ENCODE data around the gene NLRP6. TPM values are rescaled to one million over a fixed set of nuclear protein-coding genes. Genes with fewer than 3 reads are reported as not detected.
"Not testable (repeated sequence)": the region's sequence is repeated elsewhere in the genome, so short reads cannot be mapped to it uniquely, and the experiment has no call there.

The NLRP6 gene
- total RNA-seq, 2 donors from 2014 or later, result 0.26 to 1.2 TPM

- H3K27me3 Mint-ChIP-seq; H3K36me3 Mint-ChIP-seq; H3K9me3 Mint-ChIP-seq; DNase-seq (ENCODE audit: low spot score): not testable (repeated sequence)
- ATAC-seq, result peak; percentile 4 to 5
- Mint-ChIP-seq H3K27ac (peak overlapping the region; percentile 76 to 81), H3K4me3 (peak overlapping the region; percentile 90), H3K4me1 (ENCODE audit: low read depth in 2 of 2) (peaks cover 53% of the 10 kb centered on the region in 2 donors)
These were observed 30.8 kb downstream of the NLRP6 start for GRCh38 chr11:308740-309665.

DNA sequence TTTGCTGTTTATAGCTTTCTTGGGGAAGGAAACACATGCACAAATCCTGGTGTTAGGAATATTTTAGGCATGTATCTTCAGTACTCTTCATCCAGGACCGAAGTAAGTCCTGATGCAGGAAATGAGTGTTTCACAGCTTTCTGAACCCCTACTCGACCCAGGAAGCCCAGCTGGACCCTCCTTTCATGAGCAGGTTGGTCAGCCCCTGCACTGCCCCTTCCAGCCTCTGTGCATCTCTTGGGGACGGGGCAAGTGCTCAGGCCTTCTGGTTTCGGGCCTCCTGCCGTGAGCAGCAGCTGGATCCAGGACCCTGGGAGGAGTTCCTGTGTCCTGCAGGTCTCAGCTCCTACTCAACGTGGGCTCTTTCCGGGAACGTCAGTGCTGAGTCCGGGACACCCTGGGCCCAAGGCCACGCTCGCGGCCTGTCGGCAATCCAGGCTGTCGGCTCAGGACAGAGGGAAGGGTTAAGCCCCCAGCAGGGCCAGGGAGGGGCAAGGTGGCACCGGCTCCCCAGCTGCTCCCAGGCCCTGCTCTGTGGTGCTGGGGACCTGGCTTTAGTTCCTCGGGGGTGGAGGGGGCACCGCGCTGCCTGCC is 31.9 kb downstream of the NLRP6 start:
- not testable (repeated sequence) for ATAC-seq; H3K36me3 Mint-ChIP-seq; DNase-seq (ENCODE audit: low spot score); H3K9me3 Mint-ChIP-seq; H3K27me3 Mint-ChIP-seq
- Mint-ChIP-seq H3K27ac (peak overlapping the region; percentile 76 to 81), H3K4me3 (peak overlapping the region; percentile 90), H3K4me1 (ENCODE audit: low read depth in 2 of 2) (peaks cover 59 to 62% of the 10 kb centered on the region in 2 donors)

GRCh38 chr11:311013-311748 is 33.0 kb downstream of the NLRP6 start:
- Mint-ChIP-seq H3K4me1 (ENCODE audit: low read depth in 2 of 2) (peaks cover 50 to 58% of the 10 kb centered on the region in 2 donors), H3K27ac (peak overlapping the region; percentile 85 to 90)
- H3K36me3 Mint-ChIP-seq, result not testable (repeated sequence)

GRCh38 chr11:312092-312816 is 34.0 kb downstream of the NLRP6 start:
- H3K36me3 Mint-ChIP-seq, result no peaks in the 10 kb centered on the region
- peak overlapping the region; percentile 88 for H3K4me3 Mint-ChIP-seq
- H3K27ac Mint-ChIP-seq, result peak overlapping the region; percentile 85 to 90
- ATAC-seq, result no peak
- no peaks in the 10 kb centered on the region for H3K27me3 Mint-ChIP-seq
- H3K4me1 Mint-ChIP-seq (ENCODE audit: low read depth in 2 of 2), result peaks cover 60 to 64% of the 10 kb centered on the region in 2 donors
- H3K9me3 Mint-ChIP-seq, result no peaks in the 10 kb centered on the region
- DNase-seq (ENCODE audit: low spot score), result no peak

More at GRCh38 chr11:311013-311748, 33.0 kb downstream of the NLRP6 start:
- not testable (repeated sequence) for DNase-seq (ENCODE audit: low spot score); H3K27me3 Mint-ChIP-seq; H3K9me3 Mint-ChIP-seq
- peak overlapping the region; percentile 88 for H3K4me3 Mint-ChIP-seq
- peak; percentile 45 to 68 for ATAC-seq

- no peak for ATAC-seq
- Mint-ChIP-seq H3K9me3 (no peaks in the 10 kb centered on the region), H3K4me1 (ENCODE audit: low read depth in 2 of 2) (peaks cover 60 to 63% of the 10 kb centered on the region in 2 donors), H3K27me3 (no peaks in the 10 kb centered on the region), H3K4me3 (peak overlapping the region; percentile 88), H3K27ac (peak overlapping the region; percentile 85 to 90), H3K36me3 (no peaks in the 10 kb centered on the region)
- DNase-seq (ENCODE audit: low spot score), result no peak
These were observed 35.1 kb downstream of the NLRP6 start for GRCh38 chr11:313304-313786.

GRCh38 chr11:313787-314553 is 35.8 kb downstream of the NLRP6 start, which contains the start of gene IFITM1:
IFITM1 (plus strand) TSS chr11:314040; CDS start chr11:314171, 131 bp downstream.
- Mint-ChIP-seq H3K9me3 (no peaks in the 10 kb centered on the region), H3K4me1 (ENCODE audit: low read depth in 2 of 2) (peaks cover 55 to 57% of the 10 kb centered on the region in 2 donors), H3K27ac (peak within 1 kb of the TSS; percentile 85 to 90), H3K36me3 (no peaks in the 10 kb centered on the region), H3K4me3 (peak within 1 kb of the TSS; percentile 88), H3K27me3 (no peaks in the 10 kb centered on the region)
- DNase-seq (ENCODE audit: low spot score) (peak; percentile 81), ATAC-seq (peak; percentile 73 to 75)

- Mint-ChIP-seq H3K27ac (peak overlapping the region; percentile 85 to 90), H3K4me1 (ENCODE audit: low read depth in 2 of 2) (peaks cover 52 to 54% of the 10 kb centered on the region in 2 donors), H3K4me3 (peak overlapping the region; percentile 88)
- H3K27me3 Mint-ChIP-seq; H3K9me3 Mint-ChIP-seq; H3K36me3 Mint-ChIP-seq; DNase-seq (ENCODE audit: low spot score); ATAC-seq: not testable (repeated sequence)
These were observed 36.3 kb downstream of the NLRP6 start for GRCh38 chr11:314554-314875.

- H3K4me3 Mint-ChIP-seq, result peak overlapping the region; percentile 88
- DNase-seq (ENCODE audit: low spot score), result no peak
- H3K4me1 Mint-ChIP-seq (ENCODE audit: low read depth in 2 of 2), result peaks cover 52 to 55% of the 10 kb centered on the region in 2 donors
- no peaks in the 10 kb centered on the region for H3K36me3 Mint-ChIP-seq
- ATAC-seq, result no peak
- no peaks in the 10 kb centered on the region for H3K9me3 Mint-ChIP-seq
- no peaks in the 10 kb centered on the region for H3K27me3 Mint-ChIP-seq
- peak overlapping the region; percentile 85 to 90 for H3K27ac Mint-ChIP-seq
These were observed 36.9 kb downstream of the NLRP6 start for GRCh38 chr11:315051-315481.

DNA sequence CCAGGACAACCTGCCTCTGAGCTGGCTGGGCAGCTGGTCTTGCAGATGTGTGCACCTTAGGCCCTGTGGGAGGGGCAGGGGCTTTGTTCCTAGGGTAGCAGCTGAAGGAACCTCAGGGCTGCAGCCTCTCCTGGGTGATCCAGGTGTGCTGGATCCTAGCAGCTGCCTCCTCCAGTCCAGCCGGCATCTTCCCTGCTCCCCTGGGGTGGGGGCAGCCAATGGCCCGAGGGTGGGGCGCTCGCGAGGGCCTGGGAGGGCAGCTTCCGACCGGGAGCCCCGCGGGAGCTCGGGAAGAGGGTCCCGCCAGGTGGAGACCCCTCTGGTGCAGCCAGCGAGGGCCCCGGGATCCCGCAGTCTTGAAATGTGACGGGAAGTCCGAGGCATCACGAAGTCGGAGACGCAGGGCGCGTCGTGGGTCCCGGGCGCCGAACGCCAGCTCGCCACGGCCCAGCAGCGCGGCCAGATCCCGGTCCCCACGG is 37.3 kb downstream of the NLRP6 start:
- H3K4me1 Mint-ChIP-seq (ENCODE audit: low read depth in 2 of 2), result peaks cover 57 to 60% of the 10 kb centered on the region in 2 donors
- no peaks in the 10 kb centered on the region for H3K27me3 Mint-ChIP-seq
- no peaks in the 10 kb centered on the region for H3K9me3 Mint-ChIP-seq
- no peak for ATAC-seq
- H3K4me3 Mint-ChIP-seq, result peak overlapping the region; percentile 88
- H3K36me3 Mint-ChIP-seq, result no peaks in the 10 kb centered on the region
- peak overlapping the region; percentile 85 to 90 for H3K27ac Mint-ChIP-seq
- DNase-seq (ENCODE audit: low spot score), result peak; percentile 51

GRCh38 chr11:316031-316701 is 38.0 kb downstream of the NLRP6 start:
- Mint-ChIP-seq H3K9me3 (no peaks in the 10 kb centered on the region), H3K27ac (peak overlapping the region; percentile 81 to 88), H3K36me3 (no peaks in the 10 kb centered on the region), H3K27me3 (no peaks in the 10 kb centered on the region), H3K4me1 (ENCODE audit: low read depth in 2 of 2) (peaks cover 59 to 62% of the 10 kb centered on the region in 2 donors), H3K4me3 (peak overlapping the region; percentile 87)
- DNase-seq (ENCODE audit: low spot score) (peak; percentile 78), ATAC-seq (peak in 1 of 2 donors; percentile 1)

- no peaks in the 10 kb centered on the region for H3K27me3 Mint-ChIP-seq
- peaks cover 57 to 59% of the 10 kb centered on the region in 2 donors for H3K4me1 Mint-ChIP-seq (ENCODE audit: low read depth in 2 of 2)
- peak overlapping the region; percentile 87 for H3K4me3 Mint-ChIP-seq
- peak overlapping the region; percentile 81 to 88 for H3K27ac Mint-ChIP-seq
- H3K9me3 Mint-ChIP-seq, result no peaks in the 10 kb centered on the region
- H3K36me3 Mint-ChIP-seq, result no peaks in the 10 kb centered on the region
- ATAC-seq, result no peak
- no peak for DNase-seq (ENCODE audit: low spot score)
These were observed 38.7 kb downstream of the NLRP6 start for GRCh38 chr11:316891-317301.
